Activated T-helper 2 cell treated with anti-CD3 and anti-CD28 coated beads, Interferon-gamma antibody, Interleukin-2, Interleukin-4, amounts not matched to agents 10 μg/mL and 5 μg/mL and 100 μg/mL, durations not matched to agents 14 hours and 24 hours and 36 hours (primary cell): Measurements from ENCODE around the gene PALD1. TPM values are rescaled to one million over a fixed set of nuclear protein-coding genes. Genes with fewer than 3 reads are reported as not detected.

ENCODE experiments used
- DNase-seq: peaks from one replicate; pipeline ENCODE4 v3.0.0; 2021; ENCODE audit warnings: low spot score
- H3K27ac Mint-ChIP-seq: one replicate; pipeline ENCODE4 v1.8.0; 2021; ENCODE audit warnings: mixed read lengths
- H3K27me3 Mint-ChIP-seq: one replicate; pipeline ENCODE4 v1.8.0; 2021; ENCODE audit warnings: low read depth, mixed read lengths
- H3K36me3 Mint-ChIP-seq: one replicate; pipeline ENCODE4 v1.8.0; 2021; ENCODE audit warnings: low read depth, mixed read lengths
- H3K4me1 Mint-ChIP-seq: one replicate; pipeline ENCODE4 v1.8.0; 2021; ENCODE audit warnings: low read depth, mixed read lengths
- H3K4me3 Mint-ChIP-seq: one replicate; pipeline ENCODE4 v1.8.0; 2021; ENCODE audit warnings: low read depth, mild to moderate bottlenecking, moderate library complexity, mixed read lengths
- H3K9me3 Mint-ChIP-seq: one replicate; pipeline ENCODE4 v1.8.0; 2021; ENCODE audit warnings: mixed read lengths
- intact Hi-C: fragments of 100-400 bp; cut with micrococcal nuclease; formaldehyde crosslinking; loops from one replicate; pipeline ENCODE4 v1.15.1; 2023
- total RNA-seq: library from RNA; stranded (reverse); gene quantifications from 2 replicates; pipeline ENCODE4 v1.2.3, GENCODE V29; 2022

PALD1 gene
- total RNA-seq, 1 donor from 2014 or later: 2.3 TPM

- Mint-ChIP-seq H3K4me3 (no peak overlapping the region), H3K27ac (no peak overlapping the region), H3K36me3 (no peaks in the 10 kb centered on the region), H3K9me3 (no peaks in the 10 kb centered on the region), H3K4me1 (no peaks in the 10 kb centered on the region), H3K27me3 (peaks cover 2% of the 10 kb centered on the region)
- intact Hi-C loops: no loop called here
- no peak for DNase-seq
Measured at GRCh38 chr10:70509757-70510147, 31.2 kb downstream of the PALD1 start.

- H3K36me3 Mint-ChIP-seq: no peaks in the 10 kb centered on the region
- H3K9me3 Mint-ChIP-seq: no peaks in the 10 kb centered on the region
- H3K4me1 Mint-ChIP-seq: no peaks in the 10 kb centered on the region
- H3K4me3 Mint-ChIP-seq: no peak overlapping the region
- H3K27me3 Mint-ChIP-seq: peaks cover 2% of the 10 kb centered on the region
- no peak overlapping the region for H3K27ac Mint-ChIP-seq
- intact Hi-C loops: no loop called here
- no peak for DNase-seq
Measured at GRCh38 chr10:70510453-70510852, 31.9 kb downstream of the PALD1 start.

GRCh38 chr10:70510904-70511303, 32.3 kb downstream of the PALD1 start:
- no peak for DNase-seq
- no peaks in the 10 kb centered on the region for H3K36me3 Mint-ChIP-seq
- H3K27ac Mint-ChIP-seq: no peak overlapping the region
- peaks cover 2% of the 10 kb centered on the region for H3K27me3 Mint-ChIP-seq
- H3K4me3 Mint-ChIP-seq: no peak overlapping the region
- no peaks in the 10 kb centered on the region for H3K9me3 Mint-ChIP-seq
- intact Hi-C loops: no loop called here
- no peaks in the 10 kb centered on the region for H3K4me1 Mint-ChIP-seq

GRCh38 chr10:70512149-70512639, 33.6 kb downstream of the PALD1 start:
- no peaks in the 10 kb centered on the region for H3K9me3 Mint-ChIP-seq
- no peak overlapping the region for H3K4me3 Mint-ChIP-seq
- no peaks in the 10 kb centered on the region for H3K4me1 Mint-ChIP-seq
- H3K36me3 Mint-ChIP-seq: no peaks in the 10 kb centered on the region
- H3K27me3 Mint-ChIP-seq: peaks cover 2% of the 10 kb centered on the region
- intact Hi-C loops: no loop called here
- DNase-seq: no peak
- no peak overlapping the region for H3K27ac Mint-ChIP-seq

- Mint-ChIP-seq H3K27me3 (peaks cover 2% of the 10 kb centered on the region), H3K27ac (no peak overlapping the region), H3K4me1 (no peaks in the 10 kb centered on the region), H3K9me3 (no peaks in the 10 kb centered on the region), H3K4me3 (no peak overlapping the region), H3K36me3 (no peaks in the 10 kb centered on the region)
- intact Hi-C loops: no loop called here
- no peak for DNase-seq
Measured at GRCh38 chr10:70513848-70514309, 35.3 kb downstream of the PALD1 start.

GRCh38 chr10:70514591-70514990, 36.0 kb downstream of the PALD1 start:
- H3K36me3 Mint-ChIP-seq: no peaks in the 10 kb centered on the region
- H3K27ac Mint-ChIP-seq: no peak overlapping the region
- no peaks in the 10 kb centered on the region for H3K4me1 Mint-ChIP-seq
- H3K9me3 Mint-ChIP-seq: no peaks in the 10 kb centered on the region
- no peak for DNase-seq
- no peak overlapping the region for H3K4me3 Mint-ChIP-seq
- H3K27me3 Mint-ChIP-seq: peaks cover 2% of the 10 kb centered on the region
- intact Hi-C loops: no loop called here

- H3K27ac Mint-ChIP-seq: no peak overlapping the region
- peaks cover 2% of the 10 kb centered on the region for H3K27me3 Mint-ChIP-seq
- no peaks in the 10 kb centered on the region for H3K36me3 Mint-ChIP-seq
- DNase-seq: no peak
- intact Hi-C loops: no loop called here
- no peak overlapping the region for H3K4me3 Mint-ChIP-seq
- no peaks in the 10 kb centered on the region for H3K9me3 Mint-ChIP-seq
- H3K4me1 Mint-ChIP-seq: no peaks in the 10 kb centered on the region
Measured at GRCh38 chr10:70515035-70515667, 36.6 kb downstream of the PALD1 start.

- H3K27me3 Mint-ChIP-seq: peaks cover 2% of the 10 kb centered on the region
- no peak overlapping the region for H3K27ac Mint-ChIP-seq
- no peaks in the 10 kb centered on the region for H3K9me3 Mint-ChIP-seq
- no peak for DNase-seq
- no peaks in the 10 kb centered on the region for H3K36me3 Mint-ChIP-seq
- H3K4me3 Mint-ChIP-seq: no peak overlapping the region
- H3K4me1 Mint-ChIP-seq: no peaks in the 10 kb centered on the region
- intact Hi-C loops: no loop called here
Measured at GRCh38 chr10:70518695-70519094, 40.1 kb downstream of the PALD1 start.

- Mint-ChIP-seq H3K27ac (no peak overlapping the region), H3K4me3 (no peak overlapping the region), H3K9me3 (no peaks in the 10 kb centered on the region), H3K36me3 (no peaks in the 10 kb centered on the region), H3K4me1 (no peaks in the 10 kb centered on the region), H3K27me3 (no peaks in the 10 kb centered on the region)
- intact Hi-C loops: no loop called here
- no peak for DNase-seq
Measured at GRCh38 chr10:70523057-70523456, 44.5 kb downstream of the PALD1 start.

- Mint-ChIP-seq H3K4me3 (no peak overlapping the region), H3K27me3 (no peaks in the 10 kb centered on the region), H3K36me3 (no peaks in the 10 kb centered on the region), H3K27ac (no peak overlapping the region), H3K4me1 (no peaks in the 10 kb centered on the region), H3K9me3 (no peaks in the 10 kb centered on the region)
- intact Hi-C loops: no loop called here
- DNase-seq: no peak
Measured at GRCh38 chr10:70523549-70523948, 45.0 kb downstream of the PALD1 start.

GRCh38 chr10:70528314-70528713, 49.7 kb downstream of the PALD1 start:
- H3K9me3 Mint-ChIP-seq: no peaks in the 10 kb centered on the region
- no peaks in the 10 kb centered on the region for H3K36me3 Mint-ChIP-seq
- H3K27me3 Mint-ChIP-seq: no peaks in the 10 kb centered on the region
- intact Hi-C loops: no loop called here
- no peaks in the 10 kb centered on the region for H3K4me1 Mint-ChIP-seq
- no peak overlapping the region for H3K27ac Mint-ChIP-seq
- no peak for DNase-seq
- H3K4me3 Mint-ChIP-seq: no peak overlapping the region

GRCh38 chr10:70528741-70529362, 50.3 kb downstream of the PALD1 start:
- intact Hi-C loops: no loop called here
- Mint-ChIP-seq H3K9me3 (no peaks in the 10 kb centered on the region), H3K27ac (no peak overlapping the region), H3K36me3 (no peaks in the 10 kb centered on the region), H3K27me3 (no peaks in the 10 kb centered on the region), H3K4me1 (no peaks in the 10 kb centered on the region), H3K4me3 (no peak overlapping the region)
- DNase-seq: no peak

GRCh38 chr10:70529848-70530247, 51.3 kb downstream of the PALD1 start:
- H3K27me3 Mint-ChIP-seq: no peaks in the 10 kb centered on the region
- no peak overlapping the region for H3K27ac Mint-ChIP-seq
- H3K9me3 Mint-ChIP-seq: no peaks in the 10 kb centered on the region
- H3K36me3 Mint-ChIP-seq: no peaks in the 10 kb centered on the region
- H3K4me1 Mint-ChIP-seq: no peaks in the 10 kb centered on the region
- DNase-seq: no peak
- no peak overlapping the region for H3K4me3 Mint-ChIP-seq
- intact Hi-C loops: no loop called here
